Suprapubic skin (tissue), 4 donors: ENCODE data around the gene SLC39A2. TPM values are rescaled to one million over a fixed set of nuclear protein-coding genes. Genes with fewer than 3 reads are reported as not detected.
A peak's percentile ranks its signal among the peaks of the same experiment; 100 is the strongest.

Experiments used
- DNase-seq, 2 donors: peaks; one replicate each; pipeline ENCODE4 v3.0.0-alpha.2; 2019; ENCODE audit warnings: low spot score in 2 of 2
- H3K27ac ChIP-seq: fragments of 200-600 bp; sonication (generic); one replicate; pipeline ENCODE4 v1.5.1; 2019
- H3K27me3 ChIP-seq: fragments of 200-600 bp; sonication (generic); one replicate; pipeline ENCODE4 v1.5.1; 2019
- H3K36me3 ChIP-seq: fragments of 200-600 bp; sonication (generic); one replicate; pipeline ENCODE4 v1.5.1; 2019
- H3K4me1 ChIP-seq: fragments of 200-600 bp; sonication (generic); one replicate; pipeline ENCODE4 v1.5.1; 2019
- H3K4me3 ChIP-seq: fragments of 200-600 bp; sonication (generic); one replicate; pipeline ENCODE4 v1.5.1; 2019; ENCODE audit warnings: mild to moderate bottlenecking
- H3K9me3 ChIP-seq: fragments of 200-600 bp; sonication (generic); one replicate; pipeline ENCODE4 v1.5.1; 2019
- CTCF ChIP-seq, 2 donors: fragments of 200-600 bp in 1 of 2; fragments of 450-650 bp in 1 of 2; sonication (generic) in 1 of 2; IDR thresholded peaks; one replicate each; pipeline ENCODE4 v1.5.1; 2016 to 2019; ENCODE audit warnings: antibody characterized with exemption in 2 of 2, mild to moderate bottlenecking in 1 of 2, moderate library complexity in 1 of 2
- EP300 ChIP-seq: sonication (generic); formaldehyde crosslinking; IDR thresholded peaks from one replicate; pipeline ENCODE4 v1.6.1; 2017; ENCODE audit warnings: antibody characterized with exemption
- POLR2A ChIP-seq, 2 donors: fragments of 450-650 bp; IDR thresholded peaks; one replicate each; pipeline ENCODE4 v1.6.1; 2017; ENCODE audit warnings: antibody characterized with exemption in 2 of 2, mild to moderate bottlenecking in 2 of 2, moderate library complexity in 2 of 2
- POLR2AphosphoS5 ChIP-seq, 3 donors: sonication (generic); formaldehyde crosslinking; IDR thresholded peaks; one replicate each; pipeline ENCODE4 v1.6.1; 2017; ENCODE audit warnings: antibody characterized with exemption in 3 of 3
- WGBS: methylation state at CpG from one replicate; pipeline ENCODE4 v1.1.5; 2018; 5-methylcytosine and 5-hydroxymethylcytosine counted together
- total RNA-seq, 4 donors: library from RNA; depleted of rRNA; stranded (reverse); fragments of >200 nt; gene quantifications; one replicate each; pipeline ENCODE4 v1.1.0, GENCODE V29; 2016

Gene SLC39A2
- total RNA-seq, 4 donors from 2014 or later, result 5.1 to 46.7 (median 33.7) TPM

DNA sequence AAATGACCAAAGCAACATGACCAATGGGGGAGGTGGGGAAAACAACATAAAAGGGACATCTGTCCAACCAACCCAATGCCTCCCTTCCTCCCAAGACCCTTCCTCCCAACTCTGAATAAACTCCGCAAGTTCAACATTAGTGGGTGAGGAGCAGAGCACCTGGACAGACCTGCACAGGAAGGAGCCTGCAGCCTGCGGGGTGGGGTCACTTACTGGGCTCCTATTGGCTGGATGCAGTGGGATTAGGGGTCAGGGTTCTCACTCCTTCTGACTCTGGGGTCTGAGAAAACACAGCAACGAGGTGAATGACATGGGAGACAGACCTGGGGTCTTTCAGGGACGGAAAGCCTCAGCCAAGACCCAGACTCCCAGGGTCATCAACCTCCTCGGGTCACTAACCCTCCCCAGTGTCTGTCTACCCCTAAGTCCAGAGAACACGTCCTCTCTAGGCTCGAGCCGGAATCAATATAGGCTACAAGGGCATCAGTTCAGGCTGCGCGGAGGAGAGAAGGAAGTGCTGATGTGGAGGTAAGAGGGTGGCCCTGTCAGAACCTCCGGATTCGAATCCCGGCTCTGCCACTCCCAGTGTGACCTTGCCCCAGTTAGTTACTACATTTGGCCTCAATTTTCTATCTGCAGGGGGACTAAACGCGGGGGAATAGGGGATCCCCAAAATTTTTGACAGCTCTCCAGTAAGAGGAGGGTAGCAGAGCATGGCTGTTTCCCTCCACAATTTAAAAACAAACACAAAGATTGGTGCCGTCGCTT is 24.9 kb downstream of the SLC39A2 start:
- Histone ChIP-seq H3K9me3 (no peaks in the 10 kb centered on the region), H3K4me3 (peak overlapping the region; percentile 86), H3K27me3 (no peaks in the 10 kb centered on the region), H3K36me3 (peaks cover 28% of the 10 kb centered on the region), H3K27ac (peak overlapping the region; percentile 94), H3K4me1 (peaks cover 58% of the 10 kb centered on the region)
- TF ChIP-seq POLR2AphosphoS5 (IDR thresholded peaks at IDR 0.05) (no peak), EP300 (no peak), CTCF (IDR thresholded peaks at IDR 0.05) (no peak), POLR2A (IDR thresholded peaks at IDR 0.05) (no peak)
- DNase-seq, result peak in 1 of 2 donors; percentile 74
- WGBS, result 22% methylated on average over 17 of the region's 17 CpGs

DNA sequence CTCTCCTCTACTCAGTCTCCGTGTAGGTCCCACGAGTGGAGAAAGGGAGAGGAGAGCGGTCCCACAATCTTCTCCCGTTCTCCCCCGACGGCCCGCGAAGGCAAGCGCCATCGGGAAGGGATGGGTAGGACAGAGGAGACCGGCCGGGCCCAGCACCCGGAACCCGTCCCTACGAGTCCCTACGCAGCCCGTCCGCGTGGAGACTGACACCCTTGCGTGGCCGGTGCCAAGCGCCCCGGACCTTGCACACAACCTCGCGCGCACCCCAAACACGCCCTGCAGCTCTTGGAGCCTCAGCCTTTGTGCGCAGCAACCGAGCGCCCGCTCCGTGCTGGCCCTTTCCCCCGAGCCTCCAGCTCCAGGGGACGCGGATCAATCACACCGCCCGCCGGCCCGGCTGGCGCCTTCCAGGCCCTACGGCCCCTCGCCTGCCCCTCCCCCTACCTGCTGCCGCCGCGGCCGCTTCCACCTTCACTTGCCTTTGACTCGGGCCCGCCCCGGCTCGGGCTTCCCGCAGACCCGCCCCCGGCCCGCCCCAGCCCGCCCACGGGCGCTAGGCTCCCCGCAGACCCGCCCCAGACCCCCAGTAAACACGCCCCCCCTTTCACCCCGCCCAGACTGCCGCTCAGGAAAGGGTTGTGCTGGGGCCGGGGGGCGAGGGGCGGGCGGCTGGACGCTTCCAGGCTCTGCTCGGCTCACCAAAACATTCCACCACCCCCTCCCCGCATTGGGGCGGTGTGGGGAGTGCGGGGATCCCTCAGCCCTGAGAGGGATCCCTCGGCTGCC is 25.7 kb downstream of the SLC39A2 start, which contains the start of gene NDRG2:
Gene NDRG2 (minus strand): TSS at position 477 of the 786 bp plus-strand sequence. CDS start 1,746 bp downstream, outside the sequence.
- Histone ChIP-seq H3K4me3 (peak within 1 kb of the TSS; percentile 86), H3K36me3 (peaks cover 20% of the 10 kb centered on the region), H3K27ac (peak within 1 kb of the TSS; percentile 94), H3K27me3 (no peaks in the 10 kb centered on the region), H3K4me1 (peaks cover 58% of the 10 kb centered on the region), H3K9me3 (no peaks in the 10 kb centered on the region)
- TF ChIP-seq EP300, result no peak
- TF ChIP-seq POLR2AphosphoS5 (IDR thresholded peaks at IDR 0.05), result peak in 1 of 3 donors; percentile 19
- TF ChIP-seq CTCF (IDR thresholded peaks at IDR 0.05), result no peak
- TF ChIP-seq POLR2A (IDR thresholded peaks at IDR 0.05), result no peak
- peak; percentile 86 to 90 for DNase-seq
- 1% methylated on average over 18 of the region's 72 CpGs for WGBS

- TF ChIP-seq POLR2A (IDR thresholded peaks at IDR 0.05), result no peak
- no peak for TF ChIP-seq CTCF (IDR thresholded peaks at IDR 0.05)
- TF ChIP-seq EP300, result no peak
- TF ChIP-seq POLR2AphosphoS5 (IDR thresholded peaks at IDR 0.05), result no peak
- no peaks in the 10 kb centered on the region for H3K9me3 ChIP-seq
- H3K36me3 ChIP-seq, result peaks cover 12% of the 10 kb centered on the region
- WGBS, result 14% methylated on average over 21 of the region's 58 CpGs
- H3K4me1 ChIP-seq, result peaks cover 55% of the 10 kb centered on the region
- H3K4me3 ChIP-seq, result peak overlapping the region; percentile 86
- H3K27ac ChIP-seq, result peak overlapping the region; percentile 94
- H3K27me3 ChIP-seq, result no peaks in the 10 kb centered on the region
- peak; percentile 84 to 85 for DNase-seq
Measured at GRCh38 chr14:21025371-21026273, 26.5 kb downstream of the SLC39A2 start.

- Histone ChIP-seq H3K27ac (peak overlapping the region; percentile 94), H3K36me3 (peaks cover 4% of the 10 kb centered on the region), H3K4me1 (peaks cover 52% of the 10 kb centered on the region), H3K9me3 (no peaks in the 10 kb centered on the region), H3K27me3 (no peaks in the 10 kb centered on the region), H3K4me3 (peak overlapping the region; percentile 86)
- 54% methylated on average over 7 of the region's 7 CpGs for WGBS
- TF ChIP-seq EP300 (no peak), POLR2AphosphoS5 (IDR thresholded peaks at IDR 0.05) (no peak), CTCF (IDR thresholded peaks at IDR 0.05) (no peak), POLR2A (IDR thresholded peaks at IDR 0.05) (no peak)
- DNase-seq, result no peak
Measured at GRCh38 chr14:21026274-21026987, 27.3 kb downstream of the SLC39A2 start.
